GM11168 (cell line): ENCODE measurements around the gene CAMKK1.
"Not testable (repeated sequence)": the region's sequence is repeated elsewhere in the genome, so short reads cannot be mapped to it uniquely, and the experiment has no call there.

Experiments
- in situ Hi-C: fragments of 300-500 bp; cut with MboI; formaldehyde crosslinking; loops from one replicate; pipeline ENCODE4 v1.12.0; 2022; ENCODE audit warnings: low sequenced_read_pairs; ENCODE audit not compliant: unreplicated experiment

CAMKK1 gene

DNA sequence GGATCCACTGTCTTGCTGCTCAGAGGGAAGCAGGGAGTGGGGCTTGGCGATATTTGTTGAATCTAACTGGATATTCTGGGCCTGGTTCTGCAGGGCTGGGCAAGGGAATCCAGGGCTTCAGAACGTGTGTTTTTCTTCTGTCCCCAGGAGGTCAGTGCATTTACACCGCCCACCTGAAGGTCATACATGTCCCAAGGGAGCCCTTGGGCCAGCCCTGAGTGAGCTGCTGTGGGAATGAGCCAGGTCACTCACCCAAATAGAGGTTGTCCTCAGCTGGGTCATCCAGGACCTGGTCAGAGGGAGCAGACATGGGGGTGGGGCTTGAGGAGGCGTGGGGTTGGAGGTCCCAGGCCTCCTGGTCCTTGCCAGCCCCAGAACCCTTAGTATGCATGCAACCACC is 10.6 kb downstream of the CAMKK1 start:
- in situ Hi-C loops, result no loop called here

DNA sequence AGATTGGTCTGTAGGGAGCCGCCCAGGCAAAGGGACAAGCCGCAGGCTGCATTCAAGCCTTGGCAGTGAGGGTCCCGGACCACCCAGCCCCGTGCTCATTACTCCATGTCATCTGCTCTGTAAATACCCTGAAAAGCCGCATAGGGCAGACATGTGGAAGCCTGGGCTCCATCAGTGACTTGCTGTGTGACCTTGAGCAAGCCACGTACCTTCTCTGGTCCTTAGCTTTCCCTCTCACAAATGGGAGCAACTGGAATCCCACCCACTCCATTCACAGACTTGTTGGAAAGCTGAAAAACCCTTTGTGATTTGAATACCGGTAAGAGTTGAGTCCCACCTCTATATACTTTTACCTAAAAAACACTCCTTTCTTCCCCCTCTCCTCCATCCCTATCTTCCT is 11.9 kb downstream of the CAMKK1 start:
- in situ Hi-C loops, result no loop called here

DNA sequence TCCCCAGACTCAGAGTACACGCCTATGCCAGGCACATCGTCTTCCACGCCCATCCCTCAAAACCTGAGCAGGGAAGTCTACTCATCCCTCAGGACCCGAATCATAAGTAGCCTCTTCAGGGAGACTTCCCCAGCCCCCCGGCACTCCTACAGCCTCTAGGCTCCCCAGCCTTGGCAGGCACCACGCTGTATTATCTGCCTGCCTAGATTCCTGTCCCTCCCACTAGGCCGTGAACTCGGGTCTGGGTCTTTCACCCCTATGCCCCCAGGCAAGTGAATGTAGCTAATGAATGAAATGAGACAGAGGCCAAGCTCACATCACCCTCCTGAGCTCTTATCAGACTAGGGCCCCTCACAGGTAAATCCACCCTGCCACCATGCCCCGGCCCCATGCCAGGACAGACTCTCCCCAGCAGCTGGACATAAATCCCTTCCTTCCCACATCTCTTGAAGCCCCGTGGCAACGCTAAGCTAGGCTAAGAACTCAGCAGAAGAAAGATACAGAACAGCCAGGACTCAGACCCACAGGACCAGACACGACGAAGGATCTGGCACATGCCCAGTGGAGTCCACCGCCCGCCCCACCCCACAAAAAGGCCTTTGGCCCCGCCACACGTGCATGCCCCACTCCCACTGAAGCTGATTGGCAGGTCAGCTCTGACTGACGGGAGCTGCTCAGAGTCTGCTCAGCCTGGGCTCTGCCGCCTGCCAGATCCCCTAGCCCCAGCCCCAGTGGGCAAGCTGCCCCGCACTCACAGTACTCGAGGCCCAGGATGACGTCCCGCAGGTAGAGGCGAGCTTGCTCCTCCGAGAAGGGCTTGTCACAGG is 13.0 kb downstream of the CAMKK1 start:
- in situ Hi-C loops, result no loop called here

DNA sequence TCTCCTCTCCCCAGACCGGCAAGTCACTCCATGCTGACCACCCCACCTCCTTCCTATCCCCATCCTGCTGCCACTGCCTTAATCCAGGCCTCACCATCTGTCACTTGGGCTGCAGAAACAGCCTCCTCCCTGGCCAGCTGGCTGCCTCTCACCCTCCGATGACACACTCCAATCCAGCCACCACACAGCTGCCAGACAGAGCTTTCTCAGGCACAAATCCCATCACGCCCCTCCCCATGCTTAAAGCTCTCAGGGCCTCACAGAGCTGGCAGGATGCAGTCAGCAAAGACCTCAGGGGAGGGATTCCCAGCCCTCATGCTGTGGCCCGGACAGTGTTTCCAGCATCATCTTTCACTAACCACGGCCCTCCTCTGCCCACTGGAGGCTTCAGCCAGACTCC is 13.7 kb downstream of the CAMKK1 start:
- in situ Hi-C loops, result no loop called here

DNA sequence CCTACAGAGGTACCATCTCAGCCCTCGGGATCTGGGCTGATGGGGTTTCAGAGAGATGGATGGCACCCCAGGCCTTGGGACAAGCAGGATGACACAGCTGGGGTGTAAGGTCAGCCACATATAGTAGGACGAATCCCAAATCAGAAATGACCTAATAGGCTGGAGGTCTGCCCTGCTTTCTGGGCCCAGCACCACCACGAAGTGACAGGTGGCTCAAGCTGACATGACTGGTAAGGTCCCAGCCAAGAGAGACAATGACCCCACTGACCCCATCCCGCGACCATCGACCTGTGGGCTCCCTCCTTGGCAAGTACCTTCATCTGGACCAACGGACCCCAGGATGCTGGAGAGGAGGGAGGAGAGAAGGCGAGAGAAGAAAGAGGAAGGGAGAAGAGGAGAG is 15.6 kb downstream of the CAMKK1 start:
- in situ Hi-C loops, result no loop called here

GRCh38 chr17:3875317-3875716 is 17.5 kb downstream of the CAMKK1 start:
- in situ Hi-C loops, result no loop called here

- in situ Hi-C loops, result no loop called here
Observed at GRCh38 chr17:3873862-3874261, 19.0 kb downstream of the CAMKK1 start.

- in situ Hi-C loops, result no loop called here
Observed at GRCh38 chr17:3870871-3871306, 22.0 kb downstream of the CAMKK1 start.

GRCh38 chr17:3867606-3868005 is 25.2 kb downstream of the CAMKK1 start:
- in situ Hi-C loops, result no loop called here

GRCh38 chr17:3867106-3867505 is 25.7 kb downstream of the CAMKK1 start:
- in situ Hi-C loops, result no loop called here

- in situ Hi-C loops, result no loop called here
Observed at GRCh38 chr17:3866276-3866675, 26.6 kb downstream of the CAMKK1 start.

- in situ Hi-C loops, result no loop called here
Observed at GRCh38 chr17:3865176-3865575, 27.7 kb downstream of the CAMKK1 start.

- in situ Hi-C loops, result no loop called here
Observed at GRCh38 chr17:3864534-3864933, 28.3 kb downstream of the CAMKK1 start.

GRCh38 chr17:3861761-3862681 is 30.8 kb downstream of the CAMKK1 start:
- in situ Hi-C loops, result no loop called here

GRCh38 chr17:3860939-3861700 is 31.7 kb downstream of the CAMKK1 start:
- in situ Hi-C loops, result no loop called here

GRCh38 chr17:3859940-3860339 is 32.9 kb downstream of the CAMKK1 start:
- in situ Hi-C loops, result no loop called here

- in situ Hi-C loops, result no loop called here
Observed at GRCh38 chr17:3857261-3858105, 35.4 kb downstream of the CAMKK1 start.

- in situ Hi-C loops, result not testable (repeated sequence)
Observed at GRCh38 chr17:3854204-3854603, 38.6 kb downstream of the CAMKK1 start.

DNA sequence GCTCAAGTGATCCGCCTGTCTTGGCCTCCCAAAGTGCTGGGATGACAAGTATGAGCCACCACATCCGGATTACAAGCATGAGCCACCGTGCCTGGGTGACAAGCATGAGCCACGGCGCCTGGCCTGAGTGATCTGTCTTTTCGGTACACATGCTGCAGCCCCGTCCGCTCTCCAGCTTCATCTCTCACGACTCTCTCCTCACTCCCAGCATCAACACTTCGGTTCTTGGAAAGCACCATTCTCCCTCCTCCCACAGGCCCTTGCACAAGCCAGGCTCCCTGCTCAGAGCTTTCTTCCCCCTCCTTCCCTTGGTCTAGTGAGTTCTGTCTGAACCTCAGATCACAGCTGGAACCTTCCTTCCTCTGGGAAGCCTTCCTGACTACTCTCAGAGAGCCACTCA is 40.3 kb downstream of the CAMKK1 start:
- in situ Hi-C loops, result no loop called here
